HG03025 (cell line): ENCODE data around the gene CYP4F22.
"Not testable (repeated sequence)": the region's sequence is repeated elsewhere in the genome, so short reads cannot be mapped to it uniquely, and the experiment has no call there.

Source experiments
- ATAC-seq: cut with Tn5 transposase; IDR thresholded peaks from one replicate; pipeline ENCODE4 v1.9.1; 2021; ENCODE audit warnings: mild to moderate bottlenecking, moderate library complexity; ENCODE audit not compliant: unreplicated experiment, low FRiP score

The CYP4F22 gene

DNA sequence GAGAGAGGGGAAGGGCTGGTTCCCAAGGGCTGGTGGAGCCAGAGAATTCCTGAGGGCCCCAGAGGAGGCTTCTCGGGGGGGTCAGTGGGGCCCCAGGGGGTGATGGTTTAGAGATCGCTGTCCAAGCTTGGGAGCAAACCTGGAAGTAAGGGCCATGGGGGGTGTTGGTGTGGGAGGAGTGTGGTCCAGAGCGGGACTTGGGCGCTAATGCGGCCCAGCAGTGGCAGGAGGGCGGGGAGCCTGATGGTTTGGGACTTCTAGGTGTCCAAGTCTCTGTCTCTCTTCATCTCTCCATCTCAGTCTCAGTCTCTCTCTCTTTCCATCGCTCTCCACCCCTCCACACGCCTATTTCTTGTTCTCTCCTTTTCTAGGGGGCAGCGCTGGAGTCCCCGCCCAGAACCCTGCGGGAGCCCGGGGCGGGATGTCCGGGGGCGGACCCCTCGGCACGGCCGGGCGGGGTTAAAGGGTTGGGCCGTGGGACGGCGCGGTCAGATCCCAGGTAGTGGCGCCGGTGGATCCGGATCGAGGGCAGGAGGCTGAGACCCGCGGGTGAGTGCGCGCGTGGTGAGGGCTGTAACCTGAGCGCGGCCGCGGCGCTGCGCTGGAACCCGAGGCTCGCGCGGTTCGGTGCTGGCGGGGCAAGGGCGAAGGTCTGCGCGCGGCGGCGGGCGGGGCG is at the start of gene CYP4F22:
TSS of gene CYP4F22 (plus strand) at position 491 of the 676 bp plus-strand sequence. CDS start 16,812 bp downstream, outside the sequence.
- ATAC-seq, result no peak

DNA sequence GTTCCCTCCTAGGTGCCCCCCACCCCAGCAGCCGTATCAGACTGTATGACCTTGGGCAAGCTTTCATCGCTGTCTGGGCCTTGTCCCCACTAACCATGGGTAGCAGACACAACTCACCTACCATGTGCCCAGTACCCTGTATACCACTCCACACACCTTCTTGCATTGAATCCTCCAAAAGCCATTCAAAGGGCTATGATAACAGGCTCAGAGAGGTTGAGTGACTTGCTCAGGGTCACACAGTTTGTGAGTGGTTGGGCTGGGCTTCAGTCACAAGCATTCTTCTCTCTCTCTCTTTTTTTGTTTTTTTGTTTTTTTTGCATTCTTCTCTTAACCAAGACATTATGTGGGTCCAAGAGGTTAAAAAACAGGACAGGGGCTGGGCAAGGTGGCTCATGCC is 46.6 kb upstream of the CYP4F22 start:
- no peak for ATAC-seq

DNA sequence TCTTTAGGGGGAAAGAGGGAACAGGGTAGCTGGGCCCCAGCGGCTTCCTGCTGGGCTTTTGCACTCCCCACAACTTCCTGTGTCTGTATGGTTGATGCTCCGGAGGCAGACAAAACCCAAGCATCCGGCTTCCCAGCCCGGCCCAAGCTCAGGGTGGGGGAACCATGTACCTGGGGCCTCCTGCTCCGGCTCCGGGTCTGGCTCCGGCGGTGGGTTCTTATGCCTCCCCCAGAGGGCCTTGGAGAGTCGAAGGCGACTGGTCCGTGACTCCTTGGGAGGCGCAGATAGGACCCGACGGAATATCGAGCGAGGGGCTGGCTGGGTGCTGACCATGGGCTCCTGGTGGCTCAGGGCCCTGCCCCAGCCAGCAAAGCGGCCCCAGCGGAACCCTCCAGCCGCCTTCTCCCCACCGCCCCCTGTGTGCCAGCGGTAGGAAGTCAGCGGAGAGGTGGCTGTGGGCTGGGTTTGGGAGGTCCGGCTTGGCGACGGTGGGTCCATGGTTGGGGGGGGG is 44.4 kb upstream of the CYP4F22 start:
- no peak for ATAC-seq

- ATAC-seq, result no peak
Observed at GRCh38 chr19:15464394-15465385, 43.6 kb upstream of the CYP4F22 start, which contains the start of gene RASAL3. Gene RASAL3, minus strand, starts transcription at chr19:15464544. Its CDS starts 186 bp downstream, at chr19:15464358.

DNA sequence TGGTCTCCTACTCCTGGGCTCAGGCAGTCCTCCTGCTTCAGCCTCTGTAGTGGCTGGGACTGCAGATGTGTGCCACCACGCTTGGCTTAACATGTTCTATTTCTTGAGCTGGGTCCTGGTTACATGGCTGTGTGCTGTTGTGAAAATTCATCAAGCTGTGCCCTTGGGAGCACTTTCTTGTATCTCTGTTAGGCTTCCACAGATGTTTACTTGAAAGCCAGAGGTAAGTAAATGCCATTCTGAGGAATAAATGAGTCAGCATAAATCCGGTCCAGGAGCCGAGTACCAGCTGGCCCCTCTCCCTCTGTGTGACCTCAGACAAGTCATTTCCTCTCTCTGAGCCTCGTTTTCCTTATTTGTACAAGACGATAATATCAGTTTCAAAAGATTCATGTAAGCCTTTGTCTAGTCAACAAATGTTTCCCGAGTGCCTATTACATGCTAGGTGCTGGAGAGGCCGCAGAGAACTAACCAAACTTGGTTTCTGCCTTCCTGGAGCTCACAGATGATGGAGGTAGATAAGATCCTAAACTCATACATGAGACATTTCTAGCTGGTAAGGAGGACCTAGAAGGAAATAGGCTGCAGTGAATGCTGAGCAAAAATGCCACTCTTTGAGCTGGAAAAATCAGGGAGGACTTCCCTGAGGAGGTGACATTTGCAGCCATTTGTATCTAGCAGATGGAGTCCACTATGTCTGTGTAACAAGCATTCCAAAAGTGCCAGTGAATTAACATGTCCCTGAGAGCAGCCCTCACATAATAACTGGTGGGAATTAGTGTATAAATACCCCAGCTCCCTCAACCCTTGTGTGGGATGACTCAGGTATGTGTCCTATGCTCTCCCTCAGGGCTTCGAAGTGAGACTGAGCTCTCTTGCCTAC is 41.2 kb upstream of the CYP4F22 start:
- ATAC-seq, result no peak

- no peak for ATAC-seq
Observed at GRCh38 chr19:15467734-15468214, 40.6 kb upstream of the CYP4F22 start.

GRCh38 chr19:15468675-15469512 is 39.4 kb upstream of the CYP4F22 start:
- ATAC-seq, result no peak

- ATAC-seq, result no peak
Observed at GRCh38 chr19:15469513-15470297, 38.6 kb upstream of the CYP4F22 start.

DNA sequence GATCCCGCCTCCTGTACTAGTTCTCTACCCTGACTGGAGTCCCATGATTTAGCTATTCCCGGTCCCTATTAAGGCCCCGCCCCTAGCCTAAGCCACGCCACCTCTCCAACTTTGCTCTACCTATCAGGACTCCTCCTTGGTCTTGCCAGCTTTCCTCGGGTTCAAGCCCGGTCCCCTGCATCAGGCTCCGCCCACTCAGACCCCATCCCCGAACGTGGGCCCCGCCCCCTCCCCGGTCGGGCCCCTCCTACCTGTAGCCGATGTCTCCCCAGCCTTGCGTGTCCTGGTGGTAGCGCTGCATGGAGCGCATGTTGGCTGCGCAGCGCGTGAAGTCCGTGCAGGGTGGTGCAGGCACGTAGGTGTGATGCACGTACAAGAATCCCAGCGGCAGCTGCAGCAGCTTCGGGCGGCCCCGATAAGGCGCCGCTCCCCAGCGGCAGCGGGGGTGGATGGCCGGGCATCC is 36.7 kb upstream of the CYP4F22 start:
- no peak for ATAC-seq

DNA sequence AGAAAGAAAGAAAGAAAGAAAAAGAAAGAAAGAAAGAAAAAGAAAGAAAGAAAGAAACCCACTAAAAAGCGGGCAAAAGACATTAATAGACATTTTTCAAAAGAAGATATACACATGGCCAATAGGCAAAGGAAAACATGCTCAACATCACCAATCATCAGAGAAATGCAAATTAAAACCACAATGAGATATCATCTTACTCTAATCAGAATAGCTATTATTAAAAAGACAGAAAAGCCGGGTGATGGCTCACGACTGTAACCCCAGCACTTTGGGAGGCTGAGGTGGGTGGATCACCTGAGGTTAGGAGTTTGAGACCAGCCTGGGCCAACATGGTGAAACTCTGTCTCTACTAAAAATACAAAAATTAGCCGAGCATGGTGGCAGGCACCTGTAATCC is 34.5 kb upstream of the CYP4F22 start:
- ATAC-seq, result not testable (repeated sequence)

- ATAC-seq, result no peak
Observed at GRCh38 chr19:15475169-15475568, 33.2 kb upstream of the CYP4F22 start.

GRCh38 chr19:15475611-15476010 is 32.7 kb upstream of the CYP4F22 start:
- no peak for ATAC-seq

- ATAC-seq, result no peak
Observed at GRCh38 chr19:15476325-15476724, 32.0 kb upstream of the CYP4F22 start.

DNA sequence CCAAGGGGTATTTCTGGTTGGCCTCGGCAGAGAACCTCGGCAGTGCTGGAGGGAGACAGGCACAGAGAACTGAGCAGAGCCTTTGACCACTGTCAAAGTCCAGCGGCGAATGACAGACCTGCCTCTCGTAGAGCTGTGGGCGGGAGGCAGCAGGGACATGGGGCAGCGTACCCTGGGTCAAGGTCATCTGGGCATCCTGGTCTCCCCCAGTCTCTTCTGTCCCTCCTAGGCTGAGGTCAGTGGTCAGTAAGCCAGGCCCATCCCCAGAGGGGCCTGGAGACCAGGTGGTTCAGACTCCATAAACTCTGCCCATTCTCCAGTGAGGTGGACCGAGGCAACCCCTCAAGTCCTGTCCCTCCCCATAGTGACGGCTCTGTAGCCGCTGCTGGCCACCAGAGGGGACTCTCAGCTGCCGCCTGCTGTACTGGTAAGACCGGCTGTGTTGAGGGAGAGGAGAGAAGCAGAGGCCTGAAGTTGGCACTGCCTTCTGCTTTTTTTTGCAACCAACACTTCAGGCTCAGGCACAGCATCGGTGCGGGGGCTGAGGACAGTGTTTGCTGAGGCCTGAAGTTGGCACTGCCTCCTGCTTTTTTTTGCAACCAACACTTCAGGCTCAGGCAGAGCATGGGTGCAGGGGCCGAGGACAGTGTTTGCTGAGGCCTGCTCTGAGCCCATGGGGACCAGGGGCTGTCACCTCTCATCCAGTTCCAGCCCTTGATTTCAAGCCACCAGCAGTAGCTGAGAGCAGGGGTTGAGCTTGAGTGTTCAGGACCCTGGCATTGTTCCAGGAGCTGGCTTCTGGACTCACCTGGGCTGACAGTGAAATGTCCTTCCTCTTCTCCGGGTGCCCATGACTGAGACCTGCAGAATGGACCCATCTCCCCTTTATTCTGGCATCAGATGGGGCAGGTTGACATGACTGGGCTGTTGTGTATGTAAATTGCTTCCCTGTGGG is 28.7 kb upstream of the CYP4F22 start, which contains the start of gene PGLYRP2:
TSS of gene PGLYRP2 (minus strand) at position 111 of the 955 bp plus-strand sequence. CDS start 130 bp downstream, outside the sequence.
- ATAC-seq, result no peak

- ATAC-seq, result not testable (repeated sequence)
Observed at GRCh38 chr19:15480996-15481395, 27.3 kb upstream of the CYP4F22 start.

DNA sequence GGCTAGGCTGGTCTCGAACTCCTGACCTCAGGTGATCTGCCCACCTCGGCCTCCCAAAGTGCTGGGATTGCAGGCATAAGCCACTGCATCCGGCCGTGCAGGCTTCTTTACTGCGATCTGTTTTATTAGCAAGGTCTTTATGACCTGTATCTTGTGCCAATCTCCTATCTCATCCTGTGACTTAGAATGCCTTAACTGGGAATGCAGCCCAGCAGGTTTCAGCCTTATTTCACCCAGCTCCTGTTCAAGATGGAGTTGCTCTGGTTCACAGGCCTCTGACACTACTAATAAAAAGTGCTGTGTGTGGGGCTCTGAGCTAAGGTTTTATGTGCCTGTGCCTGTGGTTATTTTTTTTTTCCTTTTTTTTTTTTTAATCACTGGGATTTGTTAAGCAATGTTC is 22.6 kb upstream of the CYP4F22 start:
- not testable (repeated sequence) for ATAC-seq

- no peak for ATAC-seq
Observed at GRCh38 chr19:15487038-15487437, 21.3 kb upstream of the CYP4F22 start.
